ENCODE results near the gene SMPX. TPM values are rescaled to one million over a fixed set of nuclear protein-coding genes. Genes with fewer than 3 reads are reported as not detected.

Gene SMPX
- total RNA-seq, 3 donors from 2014 or later (not counting 1 experiment from before 2014, with no cell fraction given): not detected

DNA sequence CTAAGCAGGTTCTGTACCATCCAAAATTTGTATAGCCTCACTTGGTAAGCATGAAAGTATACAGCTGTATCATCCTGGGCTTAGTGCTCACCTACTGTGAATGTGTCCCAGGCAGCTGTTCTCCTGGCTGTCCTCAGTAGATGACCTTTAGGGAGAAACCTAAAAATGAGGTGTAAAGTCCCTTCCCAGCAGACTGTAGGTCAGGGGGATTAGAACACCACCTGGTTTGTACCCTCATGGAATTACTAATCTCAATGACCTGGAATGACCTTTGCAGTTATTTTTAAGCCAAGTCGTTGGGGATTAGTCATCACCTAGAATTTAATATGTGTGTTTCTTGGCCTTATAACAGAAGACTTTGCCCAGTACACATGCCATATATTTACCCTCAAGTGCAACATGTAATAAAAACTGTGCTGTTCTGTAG is 42.4 kb upstream of the SMPX start:
- intact Hi-C loops (cut with micrococcal nuclease): no loop called here
- no peaks in the 10 kb centered on the region for H3K27me3 ChIP-seq (ENCODE audit: control insufficient read depth, insufficient read depth, low read length)
- no peak overlapping the region for H3K27ac Mint-ChIP-seq
- H3K27ac ChIP-seq (ENCODE audit: low read length): no peak overlapping the region
- H3K4me3 ChIP-seq (ENCODE audit: low read length): no peak overlapping the region
- no peaks in the 10 kb centered on the region for H3K4me1 Mint-ChIP-seq
- ATAC-seq (no peak), DNase-seq (no peak)
- no peaks in the 10 kb centered on the region for H3K36me3 ChIP-seq (ENCODE audit: control insufficient read depth, insufficient read depth, low read length)
- WGBS (ENCODE audit: insufficient coverage): no CpG with 5 or more reads among the region's 1 CpG
- no peaks in the 10 kb centered on the region for H3K36me3 Mint-ChIP-seq
- TF ChIP-seq, protein P1, sequence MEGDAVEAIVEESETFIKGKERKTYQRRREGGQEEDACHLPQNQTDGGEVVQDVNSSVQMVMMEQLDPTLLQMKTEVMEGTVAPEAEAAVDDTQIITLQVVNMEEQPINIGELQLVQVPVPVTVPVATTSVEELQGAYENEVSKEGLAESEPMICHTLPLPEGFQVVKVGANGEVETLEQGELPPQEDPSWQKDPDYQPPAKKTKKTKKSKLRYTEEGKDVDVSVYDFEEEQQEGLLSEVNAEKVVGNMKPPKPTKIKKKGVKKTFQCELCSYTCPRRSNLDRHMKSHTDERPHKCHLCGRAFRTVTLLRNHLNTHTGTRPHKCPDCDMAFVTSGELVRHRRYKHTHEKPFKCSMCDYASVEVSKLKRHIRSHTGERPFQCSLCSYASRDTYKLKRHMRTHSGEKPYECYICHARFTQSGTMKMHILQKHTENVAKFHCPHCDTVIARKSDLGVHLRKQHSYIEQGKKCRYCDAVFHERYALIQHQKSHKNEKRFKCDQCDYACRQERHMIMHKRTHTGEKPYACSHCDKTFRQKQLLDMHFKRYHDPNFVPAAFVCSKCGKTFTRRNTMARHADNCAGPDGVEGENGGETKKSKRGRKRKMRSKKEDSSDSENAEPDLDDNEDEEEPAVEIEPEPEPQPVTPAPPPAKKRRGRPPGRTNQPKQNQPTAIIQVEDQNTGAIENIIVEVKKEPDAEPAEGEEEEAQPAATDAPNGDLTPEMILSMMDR (IDR thresholded peaks at IDR 0.05): no peak
- H3K9me3 Mint-ChIP-seq: no peaks in the 10 kb centered on the region
- no peaks in the 10 kb centered on the region for H3K4me1 ChIP-seq (ENCODE audit: control insufficient read depth, insufficient read depth, low read length)
- peaks cover 0 to 32% of the 10 kb centered on the region in 2 donors for H3K27me3 Mint-ChIP-seq (ENCODE audit: low read depth in 2 of 2)
- no peak overlapping the region for H3K4me3 Mint-ChIP-seq
- no peaks in the 10 kb centered on the region for H3K9me3 ChIP-seq (ENCODE audit: control insufficient read depth, insufficient read depth, low read length)

DNA sequence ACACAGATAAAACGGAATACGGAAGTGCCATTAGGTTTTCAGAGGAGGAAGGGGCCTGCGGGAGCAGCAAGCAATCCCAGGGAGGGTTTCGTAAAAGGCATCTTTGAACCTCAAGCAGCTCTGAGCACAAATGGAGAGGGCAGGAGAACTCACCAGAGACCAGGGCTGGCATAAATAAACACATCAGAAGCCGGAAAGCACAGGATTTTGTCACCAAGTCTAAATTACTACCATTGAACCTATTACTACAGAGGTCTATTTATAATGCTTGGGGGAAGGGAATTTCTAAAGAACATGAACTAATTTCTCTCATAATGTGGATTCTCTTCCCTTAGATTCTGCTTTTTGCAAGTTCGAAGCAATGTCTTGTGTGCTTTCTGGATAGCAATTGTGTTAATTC is 41.9 kb upstream of the SMPX start:
- Histone ChIP-seq H3K9me3 (ENCODE audit: control insufficient read depth, insufficient read depth, low read length) (no peaks in the 10 kb centered on the region), H3K27me3 (ENCODE audit: control insufficient read depth, insufficient read depth, low read length) (no peaks in the 10 kb centered on the region), H3K4me3 (ENCODE audit: low read length) (no peak overlapping the region), H3K27ac (ENCODE audit: low read length) (no peak overlapping the region), H3K36me3 (ENCODE audit: control insufficient read depth, insufficient read depth, low read length) (no peaks in the 10 kb centered on the region), H3K4me1 (ENCODE audit: control insufficient read depth, insufficient read depth, low read length) (no peaks in the 10 kb centered on the region)
- TF ChIP-seq, protein P1 (IDR thresholded peaks at IDR 0.05): no peak
- DNase-seq (no peak), ATAC-seq (no peak)
- WGBS (ENCODE audit: insufficient coverage): 79% methylated on average over 5 of the region's 6 CpGs
- Mint-ChIP-seq H3K36me3 (no peaks in the 10 kb centered on the region), H3K27ac (no peak overlapping the region), H3K27me3 (ENCODE audit: low read depth in 2 of 2) (peaks cover 0 to 33% of the 10 kb centered on the region in 2 donors), H3K4me1 (no peaks in the 10 kb centered on the region), H3K4me3 (no peak overlapping the region), H3K9me3 (no peaks in the 10 kb centered on the region)
- intact Hi-C loops (cut with micrococcal nuclease): no loop called here

DNA sequence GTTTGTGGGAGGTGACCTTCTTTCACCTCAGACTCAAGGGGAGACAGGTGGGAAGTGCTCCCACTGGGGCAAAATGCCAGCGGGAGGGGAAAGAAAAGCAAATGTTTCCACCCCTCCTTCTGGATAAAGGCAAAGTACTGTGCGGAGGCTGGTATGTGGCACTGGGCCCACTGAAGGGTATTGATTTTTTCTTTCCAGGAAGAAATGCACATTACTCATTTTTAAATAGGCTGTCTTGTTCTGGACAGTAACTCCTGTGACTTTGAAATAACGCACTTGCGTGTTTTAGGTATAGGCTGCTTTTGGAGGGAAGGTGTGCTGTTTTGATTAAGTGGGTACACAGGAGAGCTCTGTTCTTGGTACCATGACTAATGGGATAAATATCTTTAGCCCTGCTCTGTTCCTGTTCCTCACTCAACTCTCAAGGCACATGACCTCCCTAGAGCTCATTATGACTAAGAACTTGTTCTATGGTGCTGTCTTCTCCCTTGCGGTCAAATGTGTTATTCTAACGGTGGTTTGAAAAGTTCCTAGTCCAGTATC is 40.8 kb upstream of the SMPX start:
- ATAC-seq: no peak
- 92% methylated on average over 4 of the region's 6 CpGs for WGBS (ENCODE audit: insufficient coverage)
- intact Hi-C loops (cut with micrococcal nuclease): no loop called here
- peaks cover 0 to 43% of the 10 kb centered on the region in 2 donors for H3K27me3 Mint-ChIP-seq (ENCODE audit: low read depth in 2 of 2)
- no peaks in the 10 kb centered on the region for H3K9me3 ChIP-seq (ENCODE audit: control insufficient read depth, insufficient read depth, low read length)
- no peaks in the 10 kb centered on the region for H3K4me1 Mint-ChIP-seq
- H3K36me3 ChIP-seq (ENCODE audit: control insufficient read depth, insufficient read depth, low read length): no peaks in the 10 kb centered on the region
- H3K36me3 Mint-ChIP-seq: no peaks in the 10 kb centered on the region
- no peaks in the 10 kb centered on the region for H3K4me1 ChIP-seq (ENCODE audit: control insufficient read depth, insufficient read depth, low read length)
- no peaks in the 10 kb centered on the region for H3K27me3 ChIP-seq (ENCODE audit: control insufficient read depth, insufficient read depth, low read length)
- no peak overlapping the region for H3K4me3 ChIP-seq (ENCODE audit: low read length)
- DNase-seq: no peak
- no peaks in the 10 kb centered on the region for H3K9me3 Mint-ChIP-seq
- TF ChIP-seq, protein P1 (IDR thresholded peaks at IDR 0.05): no peak
- H3K4me3 Mint-ChIP-seq: no peak overlapping the region
- no peak overlapping the region for H3K27ac Mint-ChIP-seq
- no peak overlapping the region for H3K27ac ChIP-seq (ENCODE audit: low read length)

DNA sequence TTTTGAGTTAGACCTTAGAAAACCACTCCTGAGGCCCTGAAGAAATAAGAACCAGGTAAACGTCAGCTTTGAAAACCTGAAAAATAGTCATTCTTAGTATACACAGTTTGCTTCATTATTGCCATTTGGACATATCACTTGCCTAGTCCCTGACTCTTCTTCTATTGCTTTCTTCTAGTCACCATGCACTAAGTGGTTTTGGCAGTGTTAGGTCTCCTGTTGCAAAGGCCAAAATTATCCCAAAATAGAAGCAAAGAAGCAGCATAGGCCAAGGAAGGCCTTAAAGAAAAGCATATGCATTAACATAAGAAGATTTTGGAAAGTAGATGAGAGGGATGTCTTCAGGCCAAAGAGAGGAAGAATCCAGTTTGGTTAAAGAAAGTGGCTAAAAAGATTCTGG is 24.1 kb upstream of the SMPX start:
- Histone ChIP-seq H3K9me3 (ENCODE audit: control insufficient read depth, insufficient read depth, low read length) (no peaks in the 10 kb centered on the region), H3K27ac (ENCODE audit: low read length) (no peak overlapping the region), H3K4me3 (ENCODE audit: low read length) (no peak overlapping the region), H3K4me1 (ENCODE audit: control insufficient read depth, insufficient read depth, low read length) (no peaks in the 10 kb centered on the region), H3K27me3 (ENCODE audit: control insufficient read depth, insufficient read depth, low read length) (no peaks in the 10 kb centered on the region), H3K36me3 (ENCODE audit: control insufficient read depth, insufficient read depth, low read length) (no peaks in the 10 kb centered on the region)
- ATAC-seq (no peak), DNase-seq (no peak)
- H3K27me3 Mint-ChIP-seq (ENCODE audit: low read depth in 2 of 2): peaks cover 11 to 12% of the 10 kb centered on the region in 2 donors
- no peak overlapping the region for H3K4me3 Mint-ChIP-seq
- WGBS (ENCODE audit: insufficient coverage): 83% methylated on average over 1 of the region's 1 CpG
- H3K9me3 Mint-ChIP-seq: no peaks in the 10 kb centered on the region
- H3K27ac Mint-ChIP-seq: no peak overlapping the region
- intact Hi-C loops (cut with micrococcal nuclease): no loop called here
- no peaks in the 10 kb centered on the region for H3K36me3 Mint-ChIP-seq
- TF ChIP-seq, protein P1 (IDR thresholded peaks at IDR 0.05): no peak
- H3K4me1 Mint-ChIP-seq: no peaks in the 10 kb centered on the region
